OCI-LY7 (cell line): Measurements from ENCODE around the gene GCA. TPM values are rescaled to one million over a fixed set of nuclear protein-coding genes. Genes with fewer than 3 reads are reported as not detected.

Experiments used
- BruUV-seq: library from RNA; stranded (reverse); fragments of 400-500 nt; replicated peaks from 2 replicates; lab custom pipeline; 2021; lab: Mats Ljungman, UMichigan
- CTCF ChIA-PET: fragments of 300-600 bp; sonication (Branson Sonifier 250); formaldehyde crosslinking; loops from one replicate; lab custom pipeline; 2022; ENCODE audit warnings: antibody characterized with exemption; ENCODE audit not compliant: unreplicated experiment; lab: Charles Lee
- POLR2A ChIA-PET: fragments of 300-600 bp; sonication (Branson Sonifier 250); formaldehyde crosslinking; loops from one replicate; lab custom pipeline; 2022; ENCODE audit warnings: antibody characterized with exemption; lab: Charles Lee
- DNase-seq: peaks from one replicate; pipeline ENCODE4 v3.0.0-alpha.2; 2015; ENCODE audit warnings: low spot score
- H2AFZ ChIP-seq: fragments of 200-600 bp; sonication (generic), shearing (Covaris generic); 2 replicates; pipeline ENCODE4 v1.6.1; 2014; ENCODE audit warnings: mild to moderate bottlenecking, antibody characterized with exemption, low read length, moderate library complexity
- H3K27ac ChIP-seq: fragments of 200-600 bp; sonication (generic); 2 replicates; pipeline ENCODE4 v1.5.1; 2014; ENCODE audit warnings: mixed run types, low read depth, mild to moderate bottlenecking, moderate library complexity, low read length, inconsistent platforms; ENCODE audit not compliant: poor library complexity, severe bottlenecking
- H3K36me3 ChIP-seq: fragments of 200-600 bp; sonication (generic); 2 replicates; pipeline ENCODE4 v1.6.1; 2014; ENCODE audit warnings: mild to moderate bottlenecking, antibody characterized with exemption, low read length, moderate library complexity, mixed read lengths; ENCODE audit not compliant: insufficient read depth
- H3K4me1 ChIP-seq: fragments of 200-600 bp; sonication (generic); 2 replicates; pipeline ENCODE4 v1.5.1; 2014; ENCODE audit warnings: mild to moderate bottlenecking, low read length; ENCODE audit not compliant: insufficient read depth, poor library complexity, severe bottlenecking
- H3K4me2 ChIP-seq: fragments of 200-600 bp; sonication (generic); 2 replicates; pipeline ENCODE4 v1.6.1; 2014; ENCODE audit warnings: mild to moderate bottlenecking, low read length
- H3K4me3 ChIP-seq: fragments of 200-600 bp; sonication (generic); 2 replicates; pipeline ENCODE4 v1.5.1; 2014; ENCODE audit warnings: mild to moderate bottlenecking, low read depth, low read length; ENCODE audit not compliant: poor library complexity, severe bottlenecking
- H3K79me2 ChIP-seq: fragments of 200-600 bp; sonication (generic); 2 replicates; pipeline ENCODE4 v1.6.1; 2016; ENCODE audit warnings: low read depth, mild to moderate bottlenecking, low read length, moderate library complexity, mixed read lengths; ENCODE audit not compliant: insufficient read depth
- H3K9me2 ChIP-seq: fragments of 200-600 bp; sonication (generic); 2 replicates; pipeline ENCODE4 v1.6.1; 2016; ENCODE audit warnings: mild to moderate bottlenecking, low read length, mixed read lengths; ENCODE audit not compliant: insufficient read depth
- H3K9me3 ChIP-seq: fragments of 200-600 bp; sonication (generic); 2 replicates; pipeline ENCODE4 v1.6.1; 2014; ENCODE audit warnings: mild to moderate bottlenecking, mixed run types, low read length, mixed read lengths
- H4K20me1 ChIP-seq: fragments of 200-600 bp; sonication (generic); 2 replicates; pipeline ENCODE4 v1.6.1; 2014; ENCODE audit warnings: mild to moderate bottlenecking, antibody characterized with exemption, low read length, moderate library complexity, mixed read lengths; ENCODE audit not compliant: insufficient read depth
- CTCF ChIP-seq: fragments of 200-600 bp; sonication (generic); conservative IDR thresholded peaks from 2 replicates; pipeline ENCODE4 v1.5.1; 2014; ENCODE audit warnings: mild to moderate bottlenecking, antibody characterized with exemption, low read length, moderate library complexity, mixed read lengths
- EZH2phosphoT487 ChIP-seq: fragments of 200-600 bp; sonication (generic); IDR thresholded peaks from 2 replicates; pipeline ENCODE4 v1.6.1; 2018; ENCODE audit warnings: low read depth, borderline replicate concordance, mild to moderate bottlenecking, mixed run types, antibody characterized with exemption, low read length, moderate library complexity, mixed read lengths
- intact Hi-C: fragments of 100-400 bp; cut with micrococcal nuclease; formaldehyde crosslinking; loops from one replicate; pipeline ENCODE4 v1.10.0; 2022; ENCODE audit not compliant: unreplicated experiment
- total RNA-seq, 2 experiments: library from RNA; depleted of rRNA in 1 of 2; stranded (reverse); fragments of >200 nt in 1 of 2; shearing (Covaris generic) in 1 of 2; gene quantifications; 2 replicates each; pipeline ENCODE4 v1.2.3, GENCODE V29; 2014 to 2022

Gene GCA
- total RNA-seq, 2 experiments from 2014 or later, result 37.3 to 38.4 TPM

- H3K27ac ChIP-seq, result peak overlapping the region; percentile 74
- H3K4me2 ChIP-seq, result peak overlapping the region; percentile 72
- H3K9me2 ChIP-seq, result no peaks in the 10 kb centered on the region
- H3K36me3 ChIP-seq, result no peaks in the 10 kb centered on the region
- intact Hi-C loops, result loop anchor here (1.0 kb wide), 1 partner anchor 26 kb away; the partner anchor contains the start of gene GCA
- H3K4me3 ChIP-seq, result peak overlapping the region; percentile 100
- BruUV-seq, result no TSS peak
- no peaks in the 10 kb centered on the region for H3K9me3 ChIP-seq
- peak overlapping the region; percentile 87 for H2AFZ ChIP-seq
- ChIA-PET POLR2A (interaction anchor here (0.8 to 2.4 kb wide), 7 partner anchors 9 to 30 kb away, joined by 3 to 7 read pairs (median 4); no protein-coding TSS in a partner anchor), CTCF (interaction anchor here (1.0 kb wide), 1 partner anchor 20 kb away, joined by 3 read pairs; no protein-coding TSS in a partner anchor)
- no peak for TF ChIP-seq CTCF
- no peak for TF ChIP-seq EZH2phosphoT487
- no peaks in the 10 kb centered on the region for H4K20me1 ChIP-seq
- peak; percentile 45 for DNase-seq
- peaks cover 36% of the 10 kb centered on the region for H3K4me1 ChIP-seq
- peaks cover 24% of the 10 kb centered on the region; the same call in 1 of the 2 replicates for H3K79me2 ChIP-seq
Measured at GRCh38 chr2:162317861-162318327, 26.0 kb upstream of the GCA start.

GRCh38 chr2:162318328-162319180 lies 25.4 kb upstream of the GCA start, which contains the start of gene IFIH1:
Gene IFIH1, minus strand, starts transcription at chr2:162318684. Its CDS starts 377 bp downstream, at chr2:162318307.
- TF ChIP-seq CTCF (peak; percentile 63), EZH2phosphoT487 (no peak)
- Histone ChIP-seq H3K4me2 (peak within 1 kb of the TSS; percentile 72), H3K9me2 (no peaks in the 10 kb centered on the region), H3K79me2 (peaks cover 19% of the 10 kb centered on the region; the same call in 1 of the 2 replicates), H3K4me3 (peak within 1 kb of the TSS; percentile 100), H4K20me1 (no peaks in the 10 kb centered on the region), H3K36me3 (no peaks in the 10 kb centered on the region), H2AFZ (peak within 1 kb of the TSS; percentile 87), H3K27ac (peak within 1 kb of the TSS; percentile 74), H3K9me3 (no peaks in the 10 kb centered on the region), H3K4me1 (peaks cover 36% of the 10 kb centered on the region)
- intact Hi-C loops, result no loop called here
- DNase-seq, result peak; percentile 84
- no TSS peak for BruUV-seq
- POLR2A ChIA-PET, result interaction anchor here (0.6 to 2.4 kb wide), 12 partner anchors 10 to 936 kb away, joined by 3 to 8 read pairs (median 4); partner anchors contain the start of gene GCA
- CTCF ChIA-PET, result interaction anchor here (0.6 to 1.3 kb wide), 4 partner anchors 21 to 98 kb away, joined by 3 read pairs; no protein-coding TSS in a partner anchor
